GM18858 (cell line): ENCODE results near the gene ARL17A.
"Not testable (repeated sequence)": the region's sequence is repeated elsewhere in the genome, so short reads cannot be mapped to it uniquely, and the experiment has no call there.

Source experiments
- ATAC-seq: cut with Tn5 transposase; IDR thresholded peaks from one replicate; pipeline ENCODE4 v1.9.1; 2021; ENCODE audit not compliant: unreplicated experiment

The ARL17A gene

GRCh38 chr17:46579083-46580075, at the start of gene ARL17A:
Gene ARL17A, minus strand, starts transcription at chr17:46579691. Its CDS starts 3,369 bp downstream, at chr17:46576322.
- peak; percentile 77 for ATAC-seq

GRCh38 chr17:46628753-46629436, 49.4 kb upstream of the ARL17A start:
- not testable (repeated sequence) for ATAC-seq

- not testable (repeated sequence) for ATAC-seq
Observed at GRCh38 chr17:46627452-46627851, 48.0 kb upstream of the ARL17A start.

GRCh38 chr17:46624726-46625125, 45.2 kb upstream of the ARL17A start:
- ATAC-seq = not testable (repeated sequence)

- not testable (repeated sequence) for ATAC-seq
Observed at GRCh38 chr17:46623790-46624189, 44.3 kb upstream of the ARL17A start.

- not testable (repeated sequence) for ATAC-seq
Observed at GRCh38 chr17:46618975-46619374, 39.5 kb upstream of the ARL17A start.

GRCh38 chr17:46617121-46617520, 37.6 kb upstream of the ARL17A start:
- ATAC-seq = not testable (repeated sequence)

GRCh38 chr17:46613876-46614275, 34.4 kb upstream of the ARL17A start:
- ATAC-seq = not testable (repeated sequence)

GRCh38 chr17:46611304-46611703, 31.8 kb upstream of the ARL17A start:
- ATAC-seq = not testable (repeated sequence)

- peak; percentile 77 for ATAC-seq
Observed at GRCh38 chr17:46603125-46603524, 23.6 kb upstream of the ARL17A start.

GRCh38 chr17:46600767-46601166, 21.3 kb upstream of the ARL17A start:
- ATAC-seq = not testable (repeated sequence)

GRCh38 chr17:46598344-46598931, 18.9 kb upstream of the ARL17A start:
- ATAC-seq = not testable (repeated sequence)

GRCh38 chr17:46591332-46591731, 11.8 kb upstream of the ARL17A start:
- ATAC-seq = not testable (repeated sequence)

GRCh38 chr17:46590157-46591146, 11.0 kb upstream of the ARL17A start, which contains the start of gene NSF:
Gene NSF, plus strand, starts transcription at chr17:46590669. Its CDS starts 107 bp downstream, at chr17:46590776.
- ATAC-seq = not testable (repeated sequence)

GRCh38 chr17:46585444-46585843, 6.0 kb upstream of the ARL17A start:
- not testable (repeated sequence) for ATAC-seq

- not testable (repeated sequence) for ATAC-seq
Observed at GRCh38 chr17:46580082-46580481, 591 bp upstream of the ARL17A start.

GRCh38 chr17:46571796-46572195, 7.7 kb downstream of the ARL17A start:
- not testable (repeated sequence) for ATAC-seq

- ATAC-seq = not testable (repeated sequence)
Observed at GRCh38 chr17:46566980-46567379, 12.5 kb downstream of the ARL17A start.

- not testable (repeated sequence) for ATAC-seq
Observed at GRCh38 chr17:46566284-46566683, 13.2 kb downstream of the ARL17A start.

- ATAC-seq = not testable (repeated sequence)
Observed at GRCh38 chr17:46560048-46560447, 19.4 kb downstream of the ARL17A start.
